Stimulated activated CD8-positive, alpha-beta memory T cell treated with anti-CD3 and anti-CD28 coated beads, Interleukin-2, amount 100 ng/mL, for 1 hour (primary cell): ENCODE results near the gene C10orf95.
A peak's percentile ranks its signal among the peaks of the same experiment; 100 is the strongest.

ENCODE experiments used
- DNase-seq, 2 donors: peaks; one replicate each; pipeline ENCODE4 v3.0.0-alpha.2; 2020; ENCODE audit warnings: low read depth in 2 of 2

C10orf95 gene

DNA sequence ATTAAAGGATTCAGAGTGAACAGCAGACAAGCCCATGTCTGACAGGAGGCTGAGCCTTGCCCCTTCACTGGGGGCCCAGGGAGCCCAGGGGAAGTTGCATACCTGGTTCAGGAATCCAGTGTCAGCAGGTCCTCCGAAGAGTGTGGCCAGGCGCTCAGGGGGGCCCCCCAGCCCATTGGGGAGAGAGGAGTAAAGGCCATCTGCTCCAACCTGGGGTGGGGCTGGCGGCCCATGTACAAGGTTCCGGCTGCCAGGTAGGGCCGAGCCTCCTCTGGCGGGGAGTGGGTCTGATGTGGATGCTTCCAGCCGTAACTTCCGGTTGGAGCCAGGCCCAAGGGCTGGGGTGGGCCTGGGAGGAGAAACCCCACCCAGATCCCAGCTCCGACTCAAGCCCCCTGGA is 35.1 kb downstream of the C10orf95 start:
- no peak for DNase-seq

GRCh38 chr10:102414749-102415148 is 36.6 kb downstream of the C10orf95 start:
- no peak for DNase-seq

- DNase-seq, result no peak
Observed at GRCh38 chr10:102413806-102414561, 37.4 kb downstream of the C10orf95 start.

GRCh38 chr10:102413053-102413705 is 38.2 kb downstream of the C10orf95 start:
- no peak for DNase-seq

GRCh38 chr10:102412293-102412692 is 39.0 kb downstream of the C10orf95 start:
- no peak for DNase-seq

DNA sequence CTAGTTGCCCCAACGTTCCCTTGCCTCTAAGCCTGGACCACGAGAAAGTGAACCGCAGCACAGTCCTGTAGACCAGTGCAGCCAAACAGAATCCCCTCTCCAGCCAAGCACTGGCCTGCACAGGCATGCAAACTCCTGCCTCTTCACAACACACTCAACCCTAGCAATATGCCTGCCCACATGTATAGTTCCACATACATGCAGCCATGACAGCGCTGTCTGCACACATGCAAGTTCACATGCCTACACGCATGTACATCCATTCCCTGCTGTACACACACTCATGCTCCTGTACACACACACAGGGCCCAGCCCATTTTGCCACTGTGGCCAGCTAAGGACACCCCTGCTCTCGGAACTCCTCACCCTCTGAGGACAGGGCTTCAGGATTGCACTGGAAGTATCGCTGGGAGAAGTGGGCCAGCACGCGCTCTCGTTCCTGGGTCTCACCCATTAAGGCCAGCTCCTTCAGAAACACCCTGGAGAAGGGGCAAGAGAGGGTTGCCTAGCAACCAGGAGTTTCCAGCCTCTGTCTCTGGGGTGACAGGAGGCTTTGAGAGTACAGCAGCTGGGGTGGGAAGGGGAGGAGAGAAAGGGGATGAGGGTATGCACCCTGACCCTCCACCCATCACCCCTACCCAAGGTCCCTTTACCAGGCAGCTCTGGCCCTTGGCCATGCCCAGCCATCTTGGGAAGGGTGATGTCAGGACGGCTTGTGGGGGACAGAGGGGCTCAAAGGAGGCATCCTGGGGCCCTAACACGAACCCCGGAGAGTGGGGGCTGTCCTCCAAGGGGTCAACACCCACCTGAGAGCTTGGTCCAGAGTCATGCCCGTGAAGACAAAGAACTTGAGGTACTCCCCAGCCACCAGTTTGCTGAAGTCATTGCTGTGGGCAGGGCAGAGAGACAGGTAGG is 39.7 kb downstream of the C10orf95 start:
- DNase-seq, result no peak

- no peak for DNase-seq
Observed at GRCh38 chr10:102410429-102411073, 40.8 kb downstream of the C10orf95 start.

GRCh38 chr10:102409604-102410428 is 41.5 kb downstream of the C10orf95 start:
- DNase-seq, result no peak

DNA sequence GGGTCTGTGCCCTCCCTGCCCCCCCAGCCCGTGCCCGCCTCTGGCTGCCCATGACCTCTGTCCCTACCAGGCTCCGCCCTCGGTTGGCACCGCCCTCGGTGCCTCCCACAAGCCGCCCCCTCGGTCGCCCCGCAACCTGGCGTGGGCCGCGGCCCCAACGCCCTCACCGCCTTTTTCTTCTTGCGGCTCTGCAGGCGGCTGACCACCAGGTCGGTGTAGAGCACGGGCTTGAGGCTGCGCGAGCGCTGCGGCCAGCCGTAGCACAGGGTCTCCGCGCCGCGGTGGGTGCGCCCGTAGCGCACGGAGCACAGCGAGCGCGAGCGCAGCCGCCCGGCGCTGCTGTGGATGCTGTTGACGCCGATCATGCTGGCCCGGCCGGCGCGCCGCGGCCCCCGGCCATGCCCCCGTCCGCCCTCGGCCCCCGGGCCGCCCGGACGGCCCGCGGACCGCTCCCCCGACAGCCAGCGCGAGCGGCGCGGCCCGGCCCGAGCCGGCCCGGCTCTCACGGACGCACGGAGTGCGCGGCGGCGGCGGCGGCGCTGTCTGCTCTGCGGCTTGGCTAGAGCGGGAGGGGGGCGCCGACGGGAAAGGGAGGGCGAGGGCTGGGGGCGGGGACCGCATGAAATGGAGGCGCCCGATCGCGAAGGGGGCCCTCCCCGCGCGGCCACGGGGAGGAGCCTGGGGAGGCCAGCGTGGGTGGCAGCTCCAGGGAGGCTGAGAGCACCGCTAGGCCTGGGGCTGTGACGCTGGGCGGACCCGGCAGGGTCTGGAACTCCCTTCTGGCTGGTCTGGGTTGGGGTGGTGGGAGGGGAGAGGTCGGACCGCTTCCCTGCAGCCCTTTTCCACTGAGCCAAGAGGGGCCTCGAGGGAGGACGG is 42.4 kb downstream of the C10orf95 start:
- DNase-seq, result peak; percentile 48 to 60

- no peak for DNase-seq
Observed at GRCh38 chr10:102408131-102408727, 43.1 kb downstream of the C10orf95 start.

- DNase-seq, result no peak
Observed at GRCh38 chr10:102407425-102408130, 43.8 kb downstream of the C10orf95 start.

DNA sequence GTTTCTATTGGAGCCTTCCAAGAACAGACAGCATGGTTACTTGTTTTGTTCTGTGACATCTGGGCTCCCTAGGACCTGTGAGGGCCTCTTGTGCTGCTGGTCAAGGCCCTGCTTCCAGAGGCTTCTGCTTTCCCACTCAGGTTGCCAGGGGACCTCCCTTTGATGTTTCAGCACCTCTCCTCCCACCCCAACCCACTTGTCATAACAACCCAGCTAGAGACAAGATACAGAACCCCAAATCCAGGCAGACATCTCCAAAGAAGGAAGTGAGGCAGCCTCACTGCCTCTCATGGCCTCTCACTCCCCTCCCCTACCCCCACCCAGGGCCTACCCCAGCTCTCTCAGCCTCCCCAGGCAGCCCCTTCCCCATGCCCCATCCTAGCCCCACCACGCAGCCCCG is 44.5 kb downstream of the C10orf95 start:
- DNase-seq, result no peak

DNA sequence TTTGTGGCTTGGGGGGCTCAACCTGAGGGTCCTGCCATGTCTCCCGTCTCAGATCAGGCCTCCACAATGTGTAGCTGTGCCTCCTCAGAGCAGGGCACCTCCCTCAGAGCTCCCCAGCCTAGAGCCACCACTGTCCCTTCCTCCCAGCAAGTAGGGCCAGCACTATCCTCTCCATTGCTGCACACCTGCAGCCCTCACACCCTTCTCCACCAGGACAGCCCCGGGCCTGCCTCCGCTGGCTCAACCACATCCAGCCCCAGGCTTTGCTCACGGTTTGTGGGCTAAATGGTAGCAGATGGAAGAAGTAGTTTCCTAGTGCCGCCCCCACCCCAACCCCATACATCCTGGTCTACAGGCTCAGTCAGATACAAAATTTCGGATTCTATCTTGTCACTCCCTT is 45.7 kb downstream of the C10orf95 start:
- DNase-seq, result no peak

GRCh38 chr10:102405108-102405571 is 46.2 kb downstream of the C10orf95 start:
- DNase-seq, result no peak

DNA sequence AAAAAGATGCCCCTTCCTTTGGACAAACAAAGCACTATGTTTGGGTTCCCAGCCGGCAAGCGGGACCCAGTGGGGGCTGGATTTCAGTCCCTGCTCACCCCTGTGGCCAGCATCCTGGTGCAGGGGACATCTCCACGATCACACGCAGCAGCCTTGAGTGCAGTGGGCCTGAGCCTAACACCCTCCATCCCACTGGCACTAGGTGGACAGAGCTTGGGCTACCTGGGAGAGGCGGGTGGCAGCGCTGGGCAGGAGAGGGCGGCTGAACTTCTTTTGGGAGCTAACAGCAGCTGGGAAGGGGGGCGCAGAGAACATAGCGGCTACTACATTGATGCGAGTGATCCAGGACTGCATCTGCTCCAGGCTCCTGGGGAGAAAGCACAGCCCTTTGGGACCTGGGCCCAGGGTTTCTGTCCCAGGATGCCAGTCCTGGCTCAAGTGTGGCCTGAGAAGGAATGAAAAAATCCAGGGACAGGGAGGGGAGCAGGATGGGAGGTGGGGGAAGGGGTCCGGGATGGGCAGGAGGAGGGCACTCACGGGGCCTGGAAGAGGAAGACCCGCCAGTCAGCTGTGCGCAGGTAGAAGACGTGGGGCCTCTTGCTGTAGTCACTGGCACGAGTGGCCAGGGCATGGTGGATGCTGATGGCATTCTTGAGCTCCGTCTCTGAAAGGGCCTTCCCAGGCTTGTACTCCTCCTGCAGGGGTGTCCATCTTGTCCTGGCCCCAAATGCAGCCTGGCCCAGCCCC is 46.8 kb downstream of the C10orf95 start:
- DNase-seq, result no peak

DNA sequence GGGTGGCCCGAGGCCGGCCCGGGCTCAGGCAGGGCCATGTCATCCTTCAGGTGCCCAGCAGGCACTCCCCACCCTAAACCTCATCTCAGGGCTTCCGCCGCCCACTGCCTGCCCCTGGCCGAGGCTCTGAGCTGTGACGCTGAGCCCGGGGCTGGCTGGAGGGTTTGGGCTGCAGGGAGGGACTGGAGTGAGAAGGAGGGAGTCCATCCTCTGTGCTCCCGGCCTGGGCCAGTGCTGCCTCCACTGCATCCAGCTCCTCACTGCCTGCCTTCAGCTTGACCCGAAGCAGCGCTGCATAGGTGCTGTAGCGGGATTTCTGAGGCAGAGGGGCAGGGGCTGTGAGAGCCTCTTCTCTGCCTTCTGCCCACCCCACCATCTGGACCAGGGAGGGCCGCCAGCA is 48.2 kb downstream of the C10orf95 start:
- DNase-seq, result no peak

DNA sequence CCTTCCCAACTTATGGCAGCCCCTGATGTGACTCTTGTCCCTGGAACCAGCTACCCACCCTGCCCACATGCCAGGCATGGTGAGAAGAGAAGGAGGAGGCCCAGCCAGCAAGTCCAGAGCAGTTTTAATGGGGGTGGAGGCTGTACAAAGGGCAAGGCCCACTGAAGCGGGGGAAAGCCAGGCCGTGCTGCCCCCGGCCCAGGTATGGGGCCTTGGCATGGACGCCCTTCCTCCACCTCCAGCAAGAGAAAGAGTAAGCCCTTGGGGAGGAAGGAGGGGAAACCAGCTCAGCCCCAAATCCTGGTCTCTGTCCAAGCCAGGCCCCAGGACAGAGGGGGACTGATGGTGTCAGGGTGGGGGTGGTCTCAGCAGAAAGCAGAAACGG is 48.8 kb downstream of the C10orf95 start:
- no peak for DNase-seq
